ENCODE measurements around the gene LYSMD3. TPM values are rescaled to one million over a fixed set of nuclear protein-coding genes. Genes with fewer than 3 reads are reported as not detected.

The LYSMD3 gene
- total RNA-seq, 1 donor from 2014 or later = 21.6 TPM

GRCh38 chr5:90553711-90554110 is 24.3 kb upstream of the LYSMD3 start:
- Histone ChIP-seq H3K9me3 (no peaks in the 10 kb centered on the region), H3K27me3 (ENCODE audit: low read depth) (peaks cover 18% of the 10 kb centered on the region), H3K36me3 (no peaks in the 10 kb centered on the region), H3K27ac (no peak overlapping the region), H3K4me1 (peaks cover 9% of the 10 kb centered on the region), H3K4me3 (no peak overlapping the region)
- no peak for ATAC-seq
- TF ChIP-seq, protein P1, sequence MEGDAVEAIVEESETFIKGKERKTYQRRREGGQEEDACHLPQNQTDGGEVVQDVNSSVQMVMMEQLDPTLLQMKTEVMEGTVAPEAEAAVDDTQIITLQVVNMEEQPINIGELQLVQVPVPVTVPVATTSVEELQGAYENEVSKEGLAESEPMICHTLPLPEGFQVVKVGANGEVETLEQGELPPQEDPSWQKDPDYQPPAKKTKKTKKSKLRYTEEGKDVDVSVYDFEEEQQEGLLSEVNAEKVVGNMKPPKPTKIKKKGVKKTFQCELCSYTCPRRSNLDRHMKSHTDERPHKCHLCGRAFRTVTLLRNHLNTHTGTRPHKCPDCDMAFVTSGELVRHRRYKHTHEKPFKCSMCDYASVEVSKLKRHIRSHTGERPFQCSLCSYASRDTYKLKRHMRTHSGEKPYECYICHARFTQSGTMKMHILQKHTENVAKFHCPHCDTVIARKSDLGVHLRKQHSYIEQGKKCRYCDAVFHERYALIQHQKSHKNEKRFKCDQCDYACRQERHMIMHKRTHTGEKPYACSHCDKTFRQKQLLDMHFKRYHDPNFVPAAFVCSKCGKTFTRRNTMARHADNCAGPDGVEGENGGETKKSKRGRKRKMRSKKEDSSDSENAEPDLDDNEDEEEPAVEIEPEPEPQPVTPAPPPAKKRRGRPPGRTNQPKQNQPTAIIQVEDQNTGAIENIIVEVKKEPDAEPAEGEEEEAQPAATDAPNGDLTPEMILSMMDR (IDR thresholded peaks at IDR 0.05) = no peak
- DNase-seq = no peak
- intact Hi-C loops (cut with DNase I) = no loop called here

GRCh38 chr5:90551376-90551775 is 22.0 kb upstream of the LYSMD3 start:
- Histone ChIP-seq H3K4me3 (no peak overlapping the region), H3K27ac (no peak overlapping the region), H3K4me1 (no peaks in the 10 kb centered on the region), H3K9me3 (no peaks in the 10 kb centered on the region), H3K36me3 (no peaks in the 10 kb centered on the region), H3K27me3 (ENCODE audit: low read depth) (peaks cover 4% of the 10 kb centered on the region)
- intact Hi-C loops (cut with DNase I) = no loop called here
- TF ChIP-seq, protein P1 (IDR thresholded peaks at IDR 0.05) = no peak
- DNase-seq (no peak), ATAC-seq (no peak)

DNA sequence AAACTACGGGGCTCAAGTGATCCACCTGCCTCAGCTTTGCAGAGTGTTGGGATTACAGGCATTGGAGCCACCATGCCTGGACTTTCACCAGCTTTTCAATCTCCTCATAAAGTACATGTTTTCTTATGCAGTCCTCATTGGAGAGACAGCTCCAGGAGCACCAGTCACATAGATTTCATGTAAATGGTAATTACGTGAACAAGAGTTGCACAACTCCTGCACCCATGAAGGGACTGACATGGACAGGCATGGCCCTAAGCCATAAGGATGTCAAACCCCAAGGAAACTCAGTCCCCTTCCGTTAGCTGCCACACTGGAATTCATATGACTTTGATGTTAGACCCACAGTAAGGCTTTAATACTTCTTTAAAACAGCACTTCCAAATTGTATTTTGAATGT is 21.6 kb upstream of the LYSMD3 start:
- no peak overlapping the region for H3K4me3 ChIP-seq
- no peaks in the 10 kb centered on the region for H3K27me3 ChIP-seq (ENCODE audit: low read depth)
- no peak overlapping the region for H3K27ac ChIP-seq
- TF ChIP-seq, protein P1 (IDR thresholded peaks at IDR 0.05) = no peak
- H3K36me3 ChIP-seq = no peaks in the 10 kb centered on the region
- intact Hi-C loops (cut with DNase I) = no loop called here
- ATAC-seq (no peak), DNase-seq (no peak)
- no peaks in the 10 kb centered on the region for H3K9me3 ChIP-seq
- H3K4me1 ChIP-seq = no peaks in the 10 kb centered on the region

DNA sequence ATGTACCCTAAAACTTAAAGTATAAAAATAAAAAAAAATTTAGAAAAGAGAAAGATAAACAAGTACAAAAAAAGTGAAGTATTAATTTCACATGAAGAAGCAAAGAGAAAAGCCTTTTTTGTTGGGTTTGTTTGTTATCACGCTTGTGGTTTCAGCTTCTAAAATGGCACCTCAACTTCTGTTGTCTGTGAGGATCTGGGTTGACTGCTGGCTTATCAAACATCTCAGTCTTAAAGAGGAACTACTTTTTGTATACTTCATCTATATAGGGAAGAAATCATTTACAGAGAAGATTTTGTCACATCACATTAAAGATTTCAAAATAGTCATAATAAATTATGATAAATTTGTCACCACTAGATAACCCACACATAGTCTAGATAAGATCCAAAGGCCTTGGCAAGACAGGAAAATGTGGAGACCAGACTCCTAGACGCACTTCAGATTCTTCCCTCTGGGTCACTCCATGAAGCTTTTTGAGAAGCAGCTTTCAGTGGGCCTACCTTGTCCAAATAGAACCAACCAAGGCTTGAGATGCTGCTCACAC is 20.4 kb upstream of the LYSMD3 start:
- Histone ChIP-seq H3K27ac (no peak overlapping the region), H3K27me3 (ENCODE audit: low read depth) (no peaks in the 10 kb centered on the region), H3K36me3 (no peaks in the 10 kb centered on the region), H3K4me1 (no peaks in the 10 kb centered on the region), H3K4me3 (no peak overlapping the region), H3K9me3 (no peaks in the 10 kb centered on the region)
- DNase-seq (no peak), ATAC-seq (no peak)
- intact Hi-C loops (cut with DNase I) = no loop called here
- TF ChIP-seq, protein P1 (IDR thresholded peaks at IDR 0.05) = no peak

GRCh38 chr5:90549223-90549622 is 19.8 kb upstream of the LYSMD3 start:
- no peak overlapping the region for H3K4me3 ChIP-seq
- no peaks in the 10 kb centered on the region for H3K36me3 ChIP-seq
- TF ChIP-seq, protein P1 (IDR thresholded peaks at IDR 0.05) = no peak
- DNase-seq (no peak), ATAC-seq (no peak)
- no peaks in the 10 kb centered on the region for H3K4me1 ChIP-seq
- intact Hi-C loops (cut with DNase I) = no loop called here
- H3K27ac ChIP-seq = no peak overlapping the region
- no peaks in the 10 kb centered on the region for H3K9me3 ChIP-seq
- H3K27me3 ChIP-seq (ENCODE audit: low read depth) = no peaks in the 10 kb centered on the region

All from lower lobe of right lung (tissue), 2 donors.